ENCODE measurements around the gene MT3.

DNA sequence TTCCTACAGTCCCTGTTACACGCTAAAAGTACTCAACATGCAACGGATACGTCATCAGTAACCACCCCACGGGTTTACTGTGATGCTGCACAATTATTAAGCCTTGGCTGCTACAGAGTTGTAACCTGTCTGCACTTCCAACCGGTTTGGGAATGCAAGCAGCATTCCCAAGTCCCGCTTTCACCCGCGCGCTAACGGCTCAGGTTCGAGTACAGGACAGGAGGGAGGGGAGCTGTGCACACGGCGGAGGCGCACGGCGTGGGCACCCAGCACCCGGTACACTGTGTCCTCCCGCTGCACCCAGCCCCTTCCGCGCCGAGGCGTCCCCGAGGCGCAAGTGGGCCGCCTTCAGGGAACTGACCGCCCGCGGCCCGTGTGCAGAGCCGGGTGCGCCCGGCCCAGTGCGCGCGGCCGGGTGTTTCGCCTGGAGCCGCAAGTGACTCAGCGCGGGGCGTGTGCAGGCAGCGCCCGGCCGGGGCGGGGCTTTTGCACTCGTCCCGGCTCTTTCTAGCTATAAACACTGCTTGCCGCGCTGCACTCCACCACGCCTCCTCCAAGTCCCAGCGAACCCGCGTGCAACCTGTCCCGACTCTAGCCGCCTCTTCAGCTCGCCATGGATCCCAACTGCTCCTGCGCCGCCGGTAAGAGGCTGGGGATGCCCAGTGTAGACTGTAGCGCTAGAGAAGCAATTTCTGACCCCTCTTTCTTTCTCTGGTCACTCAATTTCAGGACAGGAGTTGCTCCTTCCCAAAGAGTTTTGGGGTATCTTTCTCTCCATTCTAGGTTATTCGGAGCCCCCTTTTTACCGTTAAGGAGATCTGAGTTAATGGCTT, 18.9 kb downstream of the MT3 start, which contains the start of gene MT2A:
- TF ChIP-seq, protein P1, sequence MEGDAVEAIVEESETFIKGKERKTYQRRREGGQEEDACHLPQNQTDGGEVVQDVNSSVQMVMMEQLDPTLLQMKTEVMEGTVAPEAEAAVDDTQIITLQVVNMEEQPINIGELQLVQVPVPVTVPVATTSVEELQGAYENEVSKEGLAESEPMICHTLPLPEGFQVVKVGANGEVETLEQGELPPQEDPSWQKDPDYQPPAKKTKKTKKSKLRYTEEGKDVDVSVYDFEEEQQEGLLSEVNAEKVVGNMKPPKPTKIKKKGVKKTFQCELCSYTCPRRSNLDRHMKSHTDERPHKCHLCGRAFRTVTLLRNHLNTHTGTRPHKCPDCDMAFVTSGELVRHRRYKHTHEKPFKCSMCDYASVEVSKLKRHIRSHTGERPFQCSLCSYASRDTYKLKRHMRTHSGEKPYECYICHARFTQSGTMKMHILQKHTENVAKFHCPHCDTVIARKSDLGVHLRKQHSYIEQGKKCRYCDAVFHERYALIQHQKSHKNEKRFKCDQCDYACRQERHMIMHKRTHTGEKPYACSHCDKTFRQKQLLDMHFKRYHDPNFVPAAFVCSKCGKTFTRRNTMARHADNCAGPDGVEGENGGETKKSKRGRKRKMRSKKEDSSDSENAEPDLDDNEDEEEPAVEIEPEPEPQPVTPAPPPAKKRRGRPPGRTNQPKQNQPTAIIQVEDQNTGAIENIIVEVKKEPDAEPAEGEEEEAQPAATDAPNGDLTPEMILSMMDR (IDR thresholded peaks at IDR 0.05): no peak
- TF ChIP-seq POLR2A (IDR thresholded peaks at IDR 0.05): peak; percentile 94 to 97

Data from suprapubic skin (tissue), 3 donors.